Measurements from ENCODE around the gene DTWD2.
"Not testable (repeated sequence)": the region's sequence is repeated elsewhere in the genome, so short reads cannot be mapped to it uniquely, and the experiment has no call there.

The DTWD2 gene

DNA sequence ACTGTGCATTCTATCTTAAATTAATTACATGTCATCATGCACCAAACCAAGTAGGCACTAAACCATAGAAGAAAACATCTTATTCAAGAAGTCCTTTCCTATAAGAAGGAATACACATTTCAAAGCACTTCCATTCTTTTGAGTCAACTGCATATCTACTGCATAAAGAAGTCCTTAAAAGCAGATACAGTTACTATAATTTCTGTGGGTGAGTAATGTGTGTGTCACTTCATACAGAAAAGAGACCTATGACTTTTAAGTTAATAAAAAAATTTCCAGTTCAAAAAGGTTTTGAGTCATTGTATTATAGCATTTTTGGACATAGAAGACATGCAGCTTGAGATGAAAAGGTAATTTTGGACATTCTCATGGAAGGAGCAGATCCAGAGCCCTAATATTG, 125.0 kb downstream of the DTWD2 start:
- DNase-seq (ENCODE audit: low read depth), result no peak

DNA sequence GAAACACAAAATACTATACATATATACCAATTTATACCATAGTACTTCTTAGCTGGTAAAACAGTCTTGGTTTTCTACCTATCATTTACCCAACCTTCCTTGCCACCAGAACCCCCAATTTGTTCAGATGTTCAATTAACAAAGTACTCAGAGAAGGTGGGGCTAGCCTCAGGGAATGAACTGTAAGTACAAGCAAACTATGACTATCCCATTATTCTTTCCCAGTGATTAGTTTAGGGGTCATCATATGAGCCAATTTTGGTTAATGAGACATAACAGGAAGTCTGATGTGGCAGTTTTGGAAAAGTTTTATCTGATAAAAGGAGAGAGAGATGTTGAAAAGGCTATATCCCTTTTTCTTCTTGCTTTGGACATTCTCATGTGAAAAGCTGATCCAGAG, 125.8 kb downstream of the DTWD2 start:
- DNase-seq (ENCODE audit: low read depth), result no peak

DNA sequence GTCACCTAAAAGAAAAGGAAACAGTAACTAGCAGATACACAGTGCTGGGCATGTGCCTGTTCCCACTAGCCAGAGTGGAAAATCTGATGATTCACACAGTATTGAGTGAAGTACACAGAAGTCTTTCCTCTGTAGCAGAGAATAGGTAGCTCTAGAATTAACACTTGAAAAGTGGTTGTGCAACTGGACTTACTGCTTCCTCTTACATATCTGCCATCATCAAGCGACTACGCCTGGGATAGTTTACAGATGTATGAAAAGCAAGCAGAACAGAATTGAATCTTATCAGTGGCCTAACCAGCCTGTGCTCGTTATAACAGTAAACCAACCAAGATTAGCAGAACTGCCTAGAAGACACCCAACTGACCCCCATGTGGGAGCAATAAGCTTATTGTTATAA, 130.6 kb downstream of the DTWD2 start:
- DNase-seq (ENCODE audit: low read depth), result no peak

DNA sequence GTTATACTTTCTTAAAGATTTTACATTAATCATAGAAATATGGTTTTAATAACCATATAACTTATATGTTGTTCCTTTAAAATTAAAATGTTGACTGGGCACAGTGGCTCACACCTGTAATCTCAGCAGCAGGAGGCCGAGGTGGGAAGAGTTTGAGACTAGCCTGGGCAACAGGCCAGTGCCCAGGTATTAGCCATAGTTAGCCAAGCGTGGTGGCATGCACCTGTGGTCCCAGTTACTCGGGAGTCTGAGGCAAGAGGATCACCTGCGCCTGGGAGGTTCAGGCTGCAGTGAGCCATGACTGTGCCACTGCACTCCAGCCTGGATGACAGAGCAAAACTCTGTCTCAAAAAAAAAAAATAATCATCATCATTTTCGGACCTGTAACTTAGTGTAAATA, 133.5 kb downstream of the DTWD2 start:
- DNase-seq (ENCODE audit: low read depth), result no peak

DNA sequence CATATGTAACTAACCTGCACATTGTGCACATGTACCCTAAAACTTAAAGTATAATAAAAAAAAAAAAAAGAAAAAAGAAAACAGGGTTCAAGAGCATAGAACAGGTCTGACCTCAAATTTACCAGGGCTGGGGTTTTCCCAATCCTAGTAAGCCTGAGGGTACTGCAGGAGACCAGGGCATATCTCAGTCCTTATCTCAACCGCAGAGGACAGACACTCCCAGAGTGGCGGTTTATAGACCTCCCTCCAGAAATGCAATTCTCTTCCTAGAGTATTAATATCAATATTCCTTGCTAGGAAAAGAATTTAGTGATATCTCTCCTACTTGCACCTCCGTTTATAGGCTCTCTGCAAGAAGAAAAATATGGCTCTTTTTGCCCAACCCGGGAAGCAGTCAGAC, 136.6 kb downstream of the DTWD2 start:
- DNase-seq (ENCODE audit: low read depth), result not testable (repeated sequence)

- DNase-seq (ENCODE audit: low read depth), result not testable (repeated sequence)
These were observed 138.8 kb downstream of the DTWD2 start for GRCh38 chr5:118849507-118849906.

DNA sequence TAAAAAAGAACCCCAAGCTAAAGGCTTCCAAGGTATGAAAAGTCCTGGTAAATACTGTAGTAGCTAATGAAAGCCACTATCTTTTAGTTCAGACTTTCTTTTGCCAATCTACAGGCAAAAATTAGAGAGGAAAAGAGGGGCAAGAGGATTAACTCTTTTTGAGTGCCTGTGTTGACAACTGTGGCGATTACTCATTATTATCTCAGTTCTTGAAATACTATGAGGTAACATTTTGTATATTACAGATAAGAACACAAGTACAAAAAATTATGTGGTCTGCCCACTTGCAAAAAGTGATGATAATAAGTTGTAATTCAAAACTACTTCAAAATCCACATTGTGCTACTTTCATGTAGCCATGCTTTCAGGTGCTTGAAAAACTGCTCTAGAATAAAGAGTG, 144.0 kb downstream of the DTWD2 start:
- no peak for DNase-seq (ENCODE audit: low read depth)

DNA sequence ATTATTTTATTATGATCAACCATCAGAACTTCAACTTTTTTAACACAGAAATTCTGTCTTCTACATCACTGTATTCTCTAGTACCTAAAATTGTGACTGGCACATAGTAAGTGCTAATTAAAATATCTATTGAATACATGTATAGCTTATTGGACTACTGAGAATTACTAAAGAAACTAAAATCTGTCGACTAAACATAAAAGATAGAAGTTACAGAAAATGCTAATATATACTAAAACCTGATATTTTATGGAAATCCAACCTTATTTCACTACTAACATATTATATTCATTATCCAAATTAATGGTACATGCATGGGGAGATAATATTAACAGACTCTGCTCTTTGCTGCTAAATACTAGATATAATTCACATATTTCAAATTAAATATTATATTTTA, 153.6 kb downstream of the DTWD2 start:
- no peak for DNase-seq (ENCODE audit: low read depth)

DNA sequence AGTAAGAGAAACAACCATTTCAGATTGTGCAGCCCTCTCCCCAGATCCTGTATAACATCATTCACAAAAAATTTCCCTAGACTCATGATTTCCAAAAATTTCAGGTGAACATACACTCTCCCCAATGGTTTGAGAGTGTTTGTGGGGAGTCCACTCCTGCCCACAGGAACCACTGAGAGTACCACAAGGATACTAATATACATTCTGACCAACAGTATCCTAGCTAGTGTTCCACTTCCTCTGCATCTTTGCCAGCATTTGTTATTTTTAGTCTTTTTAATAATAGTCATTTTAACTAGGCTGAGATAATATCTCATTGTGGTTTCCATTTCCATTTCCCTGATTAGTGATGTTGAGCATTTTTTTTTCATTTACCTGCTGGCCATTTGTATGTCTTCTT, 155.4 kb downstream of the DTWD2 start:
- no peak for DNase-seq (ENCODE audit: low read depth)

GRCh38 chr5:118825226-118825625, 163.1 kb downstream of the DTWD2 start:
- DNase-seq (ENCODE audit: low read depth), result no peak

DNA sequence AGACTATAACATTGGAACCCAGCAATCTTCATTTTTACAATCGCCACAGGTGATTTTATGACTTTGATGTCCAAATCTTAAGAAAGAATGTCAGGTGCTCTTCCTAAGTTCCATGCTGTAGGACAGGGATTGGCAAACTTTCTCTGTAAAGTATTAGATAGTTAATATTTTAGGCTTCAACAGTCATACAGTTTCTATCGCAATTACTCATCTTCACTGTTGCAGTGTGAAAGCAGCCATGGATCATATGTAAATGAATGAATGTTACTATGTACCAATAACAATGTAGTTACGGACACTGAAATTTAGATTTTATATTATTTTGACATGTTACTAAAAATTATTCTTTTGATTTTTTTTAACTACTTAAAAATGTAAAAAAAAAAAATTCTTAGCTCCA, 169.7 kb downstream of the DTWD2 start:
- no peak for DNase-seq (ENCODE audit: low read depth)

- DNase-seq (ENCODE audit: low read depth), result no peak
These were observed 179.9 kb downstream of the DTWD2 start for GRCh38 chr5:118808441-118808840.

DNA sequence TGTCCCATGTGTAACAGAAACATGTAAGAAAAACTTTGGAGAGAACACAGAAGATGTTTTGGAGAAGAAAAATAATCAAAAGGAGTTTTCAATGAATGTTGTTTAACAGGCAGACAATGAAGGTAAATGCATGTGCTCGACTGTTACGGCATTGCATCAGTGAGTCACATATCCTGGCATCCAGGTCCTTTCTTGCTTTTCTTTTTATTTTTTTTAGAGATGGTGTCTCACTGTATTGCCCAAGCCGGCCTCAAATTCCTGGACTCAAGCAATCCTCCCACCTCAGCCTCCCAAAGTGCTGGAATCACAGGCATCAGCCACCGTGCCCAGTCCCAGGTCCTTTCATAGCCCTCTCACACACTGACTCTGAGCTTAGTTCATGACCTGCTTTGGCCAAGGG, 181.8 kb downstream of the DTWD2 start:
- DNase-seq (ENCODE audit: low read depth), result no peak

GRCh38 chr5:118802335-118802734, 186.0 kb downstream of the DTWD2 start:
- no peak for DNase-seq (ENCODE audit: low read depth)

DNA sequence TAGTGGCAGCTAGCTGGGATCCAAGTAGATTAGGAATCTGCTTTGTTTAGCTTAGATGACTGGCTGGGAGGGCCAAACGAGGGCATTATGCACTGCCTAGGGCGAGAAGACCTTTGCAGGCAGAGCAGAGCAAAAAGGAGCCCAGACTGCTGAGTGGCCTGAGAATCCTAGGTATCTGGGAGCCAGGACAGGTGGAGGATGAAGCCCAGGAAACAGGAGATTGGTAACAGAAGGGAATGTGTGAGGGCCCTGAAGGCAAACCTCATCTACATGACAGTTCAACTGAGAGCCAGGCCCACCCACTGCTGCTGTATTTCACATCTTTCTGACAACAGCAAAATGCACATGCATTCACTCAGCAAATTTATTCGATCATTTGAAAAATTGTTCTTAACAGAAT, 192.3 kb downstream of the DTWD2 start:
- no peak for DNase-seq (ENCODE audit: low read depth)

DNA sequence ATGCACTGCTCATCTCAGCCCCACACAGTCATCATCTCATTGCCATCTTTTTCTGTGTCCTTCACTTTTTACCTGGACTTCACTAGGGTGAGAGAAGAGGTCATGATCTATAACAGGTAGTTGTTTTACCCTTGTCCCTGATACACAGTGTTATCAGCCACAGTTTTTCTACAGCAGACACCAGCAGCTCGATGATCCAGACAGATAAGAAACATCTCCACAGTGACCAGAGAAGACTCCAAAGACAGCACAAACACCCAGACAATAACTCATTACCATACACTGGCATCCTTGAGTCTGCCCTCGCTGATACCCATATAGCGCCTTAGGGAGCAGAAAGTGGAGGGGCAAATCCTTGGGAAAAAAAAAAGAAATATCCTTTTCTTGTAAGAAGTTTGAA, 194.1 kb downstream of the DTWD2 start:
- DNase-seq (ENCODE audit: low read depth), result no peak

DNA sequence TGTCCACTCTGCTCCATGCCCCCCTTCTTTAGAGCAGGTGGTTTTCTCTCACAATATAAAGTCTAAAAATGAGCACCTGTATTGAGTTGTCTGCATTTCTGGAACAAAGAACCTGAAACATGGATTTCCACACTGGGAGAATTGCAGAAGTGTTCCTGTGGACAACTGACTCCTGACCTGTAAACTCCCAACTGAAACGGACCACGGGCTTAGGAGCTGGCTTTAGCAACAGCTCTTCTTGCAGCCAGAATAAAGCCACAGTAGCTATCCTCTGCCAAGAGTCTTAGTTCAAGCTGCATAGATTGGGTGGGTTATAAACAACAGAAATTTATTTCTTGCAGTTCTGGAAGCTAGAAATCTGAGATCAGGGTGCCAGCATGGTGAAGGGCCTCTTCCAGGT, 194.7 kb downstream of the DTWD2 start:
- DNase-seq (ENCODE audit: low read depth), result no peak

DNA sequence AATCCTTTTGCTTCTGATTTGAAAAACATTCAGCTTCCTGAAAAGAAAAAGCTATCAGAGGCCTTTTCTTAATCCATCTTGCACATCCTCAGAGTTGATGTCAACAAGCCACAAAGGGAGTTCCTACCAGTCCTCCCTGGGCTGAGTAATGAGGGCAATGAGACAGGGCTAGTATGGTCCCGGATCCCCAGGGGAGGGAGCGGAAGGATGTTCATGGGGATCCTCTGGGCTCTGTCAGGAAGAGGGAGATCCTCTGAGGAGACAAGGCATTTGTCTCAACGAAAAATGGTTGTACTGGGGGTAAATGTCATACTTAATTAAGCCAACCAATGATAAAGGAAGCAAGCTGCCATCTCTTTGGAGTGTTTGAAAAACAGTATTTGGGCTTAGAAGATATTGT, 195.3 kb downstream of the DTWD2 start:
- DNase-seq (ENCODE audit: low read depth), result no peak

DNA sequence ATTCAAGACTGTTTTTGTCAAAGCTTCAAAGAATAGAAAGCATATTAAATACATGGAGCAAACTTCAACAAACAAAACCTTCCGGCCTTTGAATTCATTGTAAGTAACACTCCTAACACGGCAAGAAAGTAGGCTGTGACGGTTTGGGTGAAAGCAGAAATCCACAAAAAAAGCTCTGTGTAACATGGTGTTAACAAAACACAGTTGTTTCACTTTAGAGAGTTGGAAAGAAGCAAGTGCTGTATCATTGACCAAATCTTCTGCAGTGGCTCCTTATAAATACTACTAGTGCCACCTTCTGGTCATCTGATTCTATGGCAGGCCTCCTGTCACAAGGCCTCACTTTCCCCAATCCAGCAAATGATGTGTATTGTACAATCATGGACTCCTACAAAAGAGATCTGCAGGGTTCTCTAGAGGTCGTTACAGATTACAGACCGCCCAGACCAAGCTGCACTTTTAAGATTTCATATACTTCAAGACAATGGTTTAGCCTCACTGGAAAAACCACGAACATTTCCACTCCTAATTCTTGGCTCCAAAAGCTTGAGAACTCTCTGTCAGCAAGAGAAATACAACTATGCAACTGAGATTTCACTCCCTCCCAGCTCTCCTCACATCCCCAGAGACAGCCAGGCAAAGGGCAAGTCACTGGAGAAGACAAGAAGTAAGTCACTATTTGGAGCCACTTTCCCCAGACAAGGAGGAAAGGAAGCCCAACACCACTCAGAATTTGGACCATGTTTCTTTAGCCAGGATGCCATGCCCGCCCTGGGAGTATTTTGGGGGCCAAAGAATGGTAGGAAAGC, 196.2 kb downstream of the DTWD2 start:
- DNase-seq (ENCODE audit: low read depth), result no peak

- DNase-seq (ENCODE audit: low read depth), result no peak
These were observed 199.0 kb downstream of the DTWD2 start for GRCh38 chr5:118789366-118789765.

GRCh38 chr5:118788351-118788750, 200.0 kb downstream of the DTWD2 start:
- DNase-seq (ENCODE audit: low read depth), result no peak
